ENCODE measurements around the gene TTC19.

GRCh38 chr17:16002708-16003260 lies 3.2 kb downstream of the TTC19 start:
- TF ChIP-seq CTCF (conservative IDR thresholded peaks at IDR 0.05) (no peak), ZFX (IDR thresholded peaks at IDR 0.05) (no peak)

All from C4-2B (cell line).